Ovary (tissue), 9 donors: Measurements from ENCODE around the gene OR8G5. TPM values are rescaled to one million over a fixed set of nuclear protein-coding genes. Genes with fewer than 3 reads are reported as not detected.

Experiments
- DNase-seq, 5 donors: peaks; one replicate each; pipeline ENCODE4 v3.0.0-alpha.2; 2019 to 2020
- H3K27ac ChIP-seq, 2 donors: fragments of 200-600 bp; one replicate each; pipeline versions ENCODE4 v1.5.1 to v1.8.0; 2019 to 2022
- H3K27me3 ChIP-seq: fragments of 200-600 bp; one replicate; pipeline ENCODE4 v1.8.0; 2022
- H3K36me3 ChIP-seq: fragments of 200-600 bp; sonication (generic); one replicate; pipeline ENCODE4 v1.5.1; 2019
- H3K4me1 ChIP-seq: one replicate; pipeline ENCODE4 v1.8.1; 2013; ENCODE audit warnings: mild to moderate bottlenecking, moderate library complexity; ENCODE audit not compliant: insufficient read depth
- H3K4me3 ChIP-seq: fragments of 200-600 bp; sonication (generic); one replicate; pipeline ENCODE4 v1.5.1; 2017
- H3K9me3 ChIP-seq, 2 donors: fragments of 200-600 bp in 1 of 2; sonication (generic) in 1 of 2; one replicate each; pipeline versions ENCODE4 v1.5.1 to v1.8.1; 2013 to 2019; ENCODE audit warnings: mild to moderate bottlenecking in 1 of 2, moderate library complexity in 1 of 2
- CTCF ChIP-seq, 3 donors: fragments of 450-650 bp in 2 of 3; fragments of 200-600 bp in 1 of 3; IDR thresholded peaks; one replicate each; pipeline versions ENCODE4 v1.5.1 to v1.8.0; 2016 to 2022; ENCODE audit warnings: antibody characterized with exemption in 3 of 3, mild to moderate bottlenecking in 1 of 3
- EP300 ChIP-seq: sonication (generic); formaldehyde crosslinking; IDR thresholded peaks from one replicate; pipeline ENCODE4 v1.6.1; 2017; ENCODE audit warnings: antibody characterized with exemption
- POLR2A ChIP-seq: fragments of 450-650 bp; IDR thresholded peaks from one replicate; pipeline ENCODE4 v1.6.1; 2017; ENCODE audit warnings: antibody characterized with exemption, mild to moderate bottlenecking, moderate library complexity
- WGBS, 3 donors: extraction: QIAGEN DNeasy Blood & Tissue Kit in 1 of 3; methylation state at CpG; one replicate each; pipeline versions ENCODE4 v1.1.5 to v1.1.7; 2013 to 2017; 5-methylcytosine and 5-hydroxymethylcytosine counted together
- intact Hi-C, 4 donors: fragments of 100-400 bp; cut with DNase I; formaldehyde crosslinking; loops; one replicate each; pipeline versions ENCODE4 v1.11.0 to v1.15.1; 2022 to 2023
- polyA plus RNA-seq, 2 donors: library from polyadenylated mRNA; stranded (reverse); fragments of 200-250 nt in 1 of 2; fragments of 350-450 nt in 1 of 2; fragmentation: Illumina TruSeq in 1 of 2; extraction: RNeasy Lipid Tissue Mini Kit (QIAGEN cat#74804) in 1 of 2; gene quantifications; one replicate each; pipeline ENCODE4 v1.2.3, GENCODE V29; 2013 to 2014
- total RNA-seq, 7 donors: library from RNA; depleted of rRNA in 2 of 7; stranded (reverse); fragments of >200 nt in 2 of 7; fragmentation: NEBNext Ultra II Directional in 3 of 7; extraction: Animal tissue kit (Norgen Biotek cat#: 25700) in 3 of 7; gene quantifications; one replicate each; pipeline versions ENCODE4 v1.1.0 to v1.2.4, GENCODE V29; 2016 to 2023
- donor health status: DM: no; HTN: no; CAD: no; lungs with moderate emphysema.
- donor health status: DM: no; HTN: no; CAD: no.
- donor health status: Bipolar disorder and iron deficiency.
- donor health status: DM: yes; HTN: yes; CAD: no.
- donor health status: DM: no; HTN: no; CAD: no.
- donor health status: DM: yes; HTN: yes; CAD: no.

Gene OR8G5
- total and polyA plus RNA-seq, 9 donors = not detected

GRCh38 chr11:124301548-124301947 is 45.4 kb downstream of the OR8G5 start:
- H3K9me3 ChIP-seq = no peaks in the 10 kb centered on the region
- intact Hi-C loops = no loop called here
- 50 to 64% (median 61%) methylated on average over 3 of the region's 3 CpGs for WGBS, 3 donors
- H3K4me1 ChIP-seq = no peaks in the 10 kb centered on the region
- H3K4me3 ChIP-seq = no peak overlapping the region
- no peak overlapping the region for H3K27ac ChIP-seq
- no peak for DNase-seq
- TF ChIP-seq CTCF (IDR thresholded peaks at IDR 0.05) (no peak), EP300 (no peak), POLR2A (no peak)
- no peaks in the 10 kb centered on the region for H3K36me3 ChIP-seq
- H3K27me3 ChIP-seq = no peaks in the 10 kb centered on the region

- Histone ChIP-seq H3K27ac (no peak overlapping the region), H3K9me3 (no peaks in the 10 kb centered on the region), H3K27me3 (no peaks in the 10 kb centered on the region), H3K36me3 (no peaks in the 10 kb centered on the region), H3K4me3 (no peak overlapping the region), H3K4me1 (no peaks in the 10 kb centered on the region)
- no peak for TF ChIP-seq EP300
- 38 to 51% (median 51%) methylated on average over 3 of the region's 3 CpGs for WGBS, 3 donors
- intact Hi-C loops = no loop called here
- DNase-seq = no peak
These were observed 46.4 kb downstream of the OR8G5 start for GRCh38 chr11:124302347-124303125.

- Histone ChIP-seq H3K4me3 (no peak overlapping the region), H3K4me1 (no peaks in the 10 kb centered on the region), H3K27me3 (no peaks in the 10 kb centered on the region), H3K36me3 (no peaks in the 10 kb centered on the region), H3K9me3 (no peaks in the 10 kb centered on the region), H3K27ac (no peak overlapping the region)
- no peak for TF ChIP-seq POLR2A
- no peak for TF ChIP-seq CTCF (IDR thresholded peaks at IDR 0.05)
- TF ChIP-seq EP300 = no peak
- intact Hi-C loops = no loop called here
- DNase-seq = no peak
These were observed 50.9 kb downstream of the OR8G5 start for GRCh38 chr11:124307093-124307492.

- no peaks in the 10 kb centered on the region for H3K36me3 ChIP-seq
- TF ChIP-seq EP300 (no peak), POLR2A (no peak), CTCF (IDR thresholded peaks at IDR 0.05) (no peak)
- no peaks in the 10 kb centered on the region for H3K9me3 ChIP-seq
- intact Hi-C loops = no loop called here
- H3K4me1 ChIP-seq = no peaks in the 10 kb centered on the region
- H3K27me3 ChIP-seq = no peaks in the 10 kb centered on the region
- no peak for DNase-seq
- no peak overlapping the region for H3K27ac ChIP-seq
- no peak overlapping the region for H3K4me3 ChIP-seq
These were observed 54.5 kb downstream of the OR8G5 start for GRCh38 chr11:124310721-124311120.

- intact Hi-C loops = no loop called here
- WGBS, 3 donors = 74 to 85% (median 76%) methylated on average over 5 of the region's 5 CpGs
- H3K27me3 ChIP-seq = no peaks in the 10 kb centered on the region
- no peaks in the 10 kb centered on the region for H3K9me3 ChIP-seq
- no peak for DNase-seq
- no peak overlapping the region for H3K4me3 ChIP-seq
- H3K4me1 ChIP-seq = no peaks in the 10 kb centered on the region
- no peaks in the 10 kb centered on the region for H3K36me3 ChIP-seq
- H3K27ac ChIP-seq = no peak overlapping the region
- TF ChIP-seq EP300 = no peak
- TF ChIP-seq POLR2A = no peak
- no peak for TF ChIP-seq CTCF (IDR thresholded peaks at IDR 0.05)
These were observed 55.1 kb downstream of the OR8G5 start for GRCh38 chr11:124311269-124311668.
